ENCODE measurements around the gene ADAMTS12. TPM values are rescaled to one million over a fixed set of nuclear protein-coding genes. Genes with fewer than 3 reads are reported as not detected.
"Not testable (repeated sequence)": the region's sequence is repeated elsewhere in the genome, so short reads cannot be mapped to it uniquely, and the experiment has no call there.

Gene ADAMTS12
- total and polyA plus RNA-seq, 5 donors from 2014 or later: not detected

GRCh38 chr5:33527696-33528095, 364.1 kb downstream of the ADAMTS12 start:
- ATAC-seq (ENCODE audit: low read depth in 2 of 2): no peak
- Mint-ChIP-seq H3K27ac (no peak overlapping the region), H3K27me3 (no peaks in the 10 kb centered on the region), H3K9me3 (no peaks in the 10 kb centered on the region), H3K4me1 (no peaks in the 10 kb centered on the region), H3K36me3 (no peaks in the 10 kb centered on the region), H3K4me3 (no peak overlapping the region)
- H3K4me3 ChIP-seq (ENCODE audit: low read depth, low read length): no peak overlapping the region
- H3K9me3 ChIP-seq (ENCODE audit: control insufficient read depth in 2 of 2, low read length in 2 of 2): no peaks in the 10 kb centered on the region
- no peaks in the 10 kb centered on the region for H3K4me1 ChIP-seq (ENCODE audit: control insufficient read depth, insufficient read depth, low read length, poor library complexity, severe bottlenecking)
- no peaks in the 10 kb centered on the region for H3K36me3 ChIP-seq (ENCODE audit: control insufficient read depth, insufficient read depth, low read length)
- no peaks in the 10 kb centered on the region for H3K27me3 ChIP-seq (ENCODE audit: control insufficient read depth, insufficient read depth, low read length)
- no peak overlapping the region for H3K27ac ChIP-seq (ENCODE audit: insufficient read depth, low read length, poor library complexity, severe bottlenecking)
- DNase-seq: no peak

- no peaks in the 10 kb centered on the region for H3K4me1 ChIP-seq (ENCODE audit: control insufficient read depth, insufficient read depth, low read length, poor library complexity, severe bottlenecking)
- Mint-ChIP-seq H3K36me3 (no peaks in the 10 kb centered on the region), H3K9me3 (no peaks in the 10 kb centered on the region), H3K4me1 (no peaks in the 10 kb centered on the region), H3K27me3 (no peaks in the 10 kb centered on the region), H3K27ac (no peak overlapping the region), H3K4me3 (no peak overlapping the region)
- H3K27ac ChIP-seq (ENCODE audit: insufficient read depth, low read length, poor library complexity, severe bottlenecking): no peak overlapping the region
- ATAC-seq (ENCODE audit: low read depth in 2 of 2): no peak
- DNase-seq: no peak
- H3K4me3 ChIP-seq (ENCODE audit: low read depth, low read length): no peak overlapping the region
- no peaks in the 10 kb centered on the region for H3K36me3 ChIP-seq (ENCODE audit: control insufficient read depth, insufficient read depth, low read length)
- no peaks in the 10 kb centered on the region for H3K9me3 ChIP-seq (ENCODE audit: control insufficient read depth in 2 of 2, low read length in 2 of 2)
- no peaks in the 10 kb centered on the region for H3K27me3 ChIP-seq (ENCODE audit: control insufficient read depth, insufficient read depth, low read length)
These were observed 365.0 kb downstream of the ADAMTS12 start for GRCh38 chr5:33526755-33527154.

GRCh38 chr5:33524476-33524875, 367.3 kb downstream of the ADAMTS12 start:
- no peak overlapping the region for H3K27ac ChIP-seq (ENCODE audit: insufficient read depth, low read length, poor library complexity, severe bottlenecking)
- ATAC-seq (ENCODE audit: low read depth in 2 of 2) (no peak), DNase-seq (no peak)
- Mint-ChIP-seq H3K36me3 (no peaks in the 10 kb centered on the region), H3K4me3 (no peak overlapping the region), H3K9me3 (peaks cover 0 to 1% (median 0%) of the 10 kb centered on the region in 7 donors), H3K4me1 (no peaks in the 10 kb centered on the region), H3K27ac (no peak overlapping the region), H3K27me3 (no peaks in the 10 kb centered on the region)
- no peak overlapping the region for H3K4me3 ChIP-seq (ENCODE audit: low read depth, low read length)
- H3K36me3 ChIP-seq (ENCODE audit: control insufficient read depth, insufficient read depth, low read length): no peaks in the 10 kb centered on the region
- H3K9me3 ChIP-seq (ENCODE audit: control insufficient read depth in 2 of 2, low read length in 2 of 2): no peaks in the 10 kb centered on the region
- no peaks in the 10 kb centered on the region for H3K4me1 ChIP-seq (ENCODE audit: control insufficient read depth, insufficient read depth, low read length, poor library complexity, severe bottlenecking)
- H3K27me3 ChIP-seq (ENCODE audit: control insufficient read depth, insufficient read depth, low read length): no peaks in the 10 kb centered on the region

GRCh38 chr5:33523208-33523771, 368.5 kb downstream of the ADAMTS12 start:
- Histone ChIP-seq H3K36me3 (ENCODE audit: control insufficient read depth, insufficient read depth, low read length) (no peaks in the 10 kb centered on the region), H3K4me1 (ENCODE audit: control insufficient read depth, insufficient read depth, low read length, poor library complexity, severe bottlenecking) (no peaks in the 10 kb centered on the region), H3K4me3 (ENCODE audit: low read depth, low read length) (no peak overlapping the region), H3K9me3 (ENCODE audit: control insufficient read depth in 2 of 2, low read length in 2 of 2) (no peaks in the 10 kb centered on the region), H3K27me3 (ENCODE audit: control insufficient read depth, insufficient read depth, low read length) (no peaks in the 10 kb centered on the region), H3K27ac (ENCODE audit: insufficient read depth, low read length, poor library complexity, severe bottlenecking) (no peak overlapping the region)
- H3K36me3 Mint-ChIP-seq: no peaks in the 10 kb centered on the region
- no peak overlapping the region for H3K27ac Mint-ChIP-seq
- H3K9me3 Mint-ChIP-seq: peaks cover 0 to 3% (median 0%) of the 10 kb centered on the region in 7 donors
- H3K27me3 Mint-ChIP-seq: no peaks in the 10 kb centered on the region
- H3K4me3 Mint-ChIP-seq: no peak overlapping the region
- no peak for DNase-seq
- H3K4me1 Mint-ChIP-seq: no peaks in the 10 kb centered on the region
- no peak for ATAC-seq (ENCODE audit: low read depth in 2 of 2)

GRCh38 chr5:33516421-33516820, 375.4 kb downstream of the ADAMTS12 start:
- Mint-ChIP-seq H3K4me3 (no peak overlapping the region), H3K9me3 (peaks cover 0 to 3% (median 0%) of the 10 kb centered on the region in 7 donors), H3K27me3 (no peaks in the 10 kb centered on the region), H3K27ac (no peak overlapping the region), H3K4me1 (no peaks in the 10 kb centered on the region), H3K36me3 (no peaks in the 10 kb centered on the region)
- Histone ChIP-seq H3K27ac (ENCODE audit: insufficient read depth, low read length, poor library complexity, severe bottlenecking) (no peak overlapping the region), H3K27me3 (ENCODE audit: control insufficient read depth, insufficient read depth, low read length) (no peaks in the 10 kb centered on the region), H3K9me3 (ENCODE audit: control insufficient read depth in 2 of 2, low read length in 2 of 2) (no peaks in the 10 kb centered on the region), H3K4me1 (ENCODE audit: control insufficient read depth, insufficient read depth, low read length, poor library complexity, severe bottlenecking) (no peaks in the 10 kb centered on the region), H3K36me3 (ENCODE audit: control insufficient read depth, insufficient read depth, low read length) (no peaks in the 10 kb centered on the region), H3K4me3 (ENCODE audit: low read depth, low read length) (no peak overlapping the region)
- ATAC-seq (ENCODE audit: low read depth in 2 of 2) (no peak), DNase-seq (no peak)

DNA sequence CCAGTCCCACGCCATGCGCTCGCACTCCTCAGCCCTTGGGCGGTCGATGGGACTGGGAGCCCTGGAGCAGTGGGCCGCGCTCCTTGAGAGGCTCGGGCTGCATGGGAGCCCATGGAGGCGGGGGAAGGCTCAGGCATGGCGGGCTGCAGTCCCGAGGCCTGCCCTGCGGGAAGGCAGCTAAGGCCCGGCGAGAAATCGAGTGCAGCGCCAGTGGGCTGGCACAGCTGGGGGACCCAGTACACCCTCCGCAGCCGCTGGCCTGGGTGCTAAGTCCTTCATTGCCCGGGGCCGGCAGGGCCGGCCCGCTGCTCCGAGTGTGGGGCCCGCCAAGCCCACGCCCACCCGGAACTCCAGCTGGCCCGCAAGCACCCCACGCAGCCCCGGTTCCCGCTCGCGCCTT, 376.4 kb downstream of the ADAMTS12 start:
- not testable (repeated sequence) for H3K36me3 ChIP-seq (ENCODE audit: control insufficient read depth, insufficient read depth, low read length); ATAC-seq (ENCODE audit: low read depth in 2 of 2); DNase-seq; H3K4me3 ChIP-seq (ENCODE audit: low read depth, low read length); H3K4me1 ChIP-seq (ENCODE audit: control insufficient read depth, insufficient read depth, low read length, poor library complexity, severe bottlenecking); H3K4me3 Mint-ChIP-seq; H3K9me3 ChIP-seq (ENCODE audit: control insufficient read depth in 2 of 2, low read length in 2 of 2); H3K4me1 Mint-ChIP-seq; H3K27ac ChIP-seq (ENCODE audit: insufficient read depth, low read length, poor library complexity, severe bottlenecking); H3K27me3 ChIP-seq (ENCODE audit: control insufficient read depth, insufficient read depth, low read length); H3K27ac Mint-ChIP-seq; H3K27me3 Mint-ChIP-seq; H3K36me3 Mint-ChIP-seq; H3K9me3 Mint-ChIP-seq

DNA sequence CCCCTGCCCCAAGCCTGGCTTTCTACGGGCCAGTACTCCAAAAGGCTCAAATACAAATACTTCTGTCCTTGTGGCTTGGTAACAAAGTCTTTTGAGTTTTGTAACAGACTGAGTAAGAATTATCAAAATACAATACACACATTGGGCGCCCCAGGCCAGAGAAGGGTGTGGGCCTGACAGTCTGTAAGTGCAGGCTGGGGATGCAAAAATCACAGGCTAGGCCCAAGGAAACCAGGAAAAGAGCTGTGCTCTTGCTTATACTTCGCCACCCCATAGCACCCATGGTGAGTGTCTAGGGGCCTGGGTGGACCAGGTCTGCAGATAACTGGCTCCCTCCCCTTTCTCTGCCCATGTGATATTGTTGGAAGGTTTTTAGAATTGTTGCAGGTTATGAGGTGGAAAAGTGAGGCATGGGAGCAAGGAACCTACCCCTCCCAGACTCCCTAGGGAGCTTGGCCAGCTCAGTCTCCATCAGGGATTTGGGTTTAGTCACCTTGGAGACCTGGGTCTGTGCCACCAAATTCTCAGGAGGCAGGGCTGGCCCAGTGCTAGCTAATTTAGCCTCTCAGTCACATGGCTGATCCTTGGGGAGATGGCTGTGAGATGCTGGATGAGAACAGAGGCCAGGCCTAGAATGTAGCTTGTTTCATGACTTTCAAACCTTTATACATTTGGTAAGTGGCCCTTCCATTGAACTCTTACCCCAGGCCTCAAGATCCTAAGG, 378.2 kb downstream of the ADAMTS12 start:
- Histone ChIP-seq H3K36me3 (ENCODE audit: control insufficient read depth, insufficient read depth, low read length) (no peaks in the 10 kb centered on the region), H3K27ac (ENCODE audit: insufficient read depth, low read length, poor library complexity, severe bottlenecking) (no peak overlapping the region), H3K4me3 (ENCODE audit: low read depth, low read length) (no peak overlapping the region), H3K27me3 (ENCODE audit: control insufficient read depth, insufficient read depth, low read length) (no peaks in the 10 kb centered on the region), H3K4me1 (ENCODE audit: control insufficient read depth, insufficient read depth, low read length, poor library complexity, severe bottlenecking) (no peaks in the 10 kb centered on the region), H3K9me3 (ENCODE audit: control insufficient read depth in 2 of 2, low read length in 2 of 2) (no peaks in the 10 kb centered on the region)
- H3K27me3 Mint-ChIP-seq: no peaks in the 10 kb centered on the region
- DNase-seq (no peak), ATAC-seq (ENCODE audit: low read depth in 2 of 2) (no peak)
- no peak overlapping the region for H3K4me3 Mint-ChIP-seq
- no peaks in the 10 kb centered on the region for H3K36me3 Mint-ChIP-seq
- no peaks in the 10 kb centered on the region for H3K4me1 Mint-ChIP-seq
- H3K27ac Mint-ChIP-seq: no peak overlapping the region
- H3K9me3 Mint-ChIP-seq: peaks cover 0 to 3% (median 0%) of the 10 kb centered on the region in 7 donors

- ATAC-seq (ENCODE audit: low read depth in 2 of 2): no peak
- H3K27ac Mint-ChIP-seq: no peak overlapping the region
These were observed 382.8 kb downstream of the ADAMTS12 start for GRCh38 chr5:33509036-33509435.

More at GRCh38 chr5:33509036-33509435, 382.8 kb downstream of the ADAMTS12 start:
- Histone ChIP-seq H3K9me3 (ENCODE audit: control insufficient read depth in 2 of 2, low read length in 2 of 2) (no peaks in the 10 kb centered on the region), H3K27me3 (ENCODE audit: control insufficient read depth, insufficient read depth, low read length) (no peaks in the 10 kb centered on the region), H3K27ac (ENCODE audit: insufficient read depth, low read length, poor library complexity, severe bottlenecking) (no peak overlapping the region), H3K4me3 (ENCODE audit: low read depth, low read length) (no peak overlapping the region), H3K4me1 (ENCODE audit: control insufficient read depth, insufficient read depth, low read length, poor library complexity, severe bottlenecking) (no peaks in the 10 kb centered on the region), H3K36me3 (ENCODE audit: control insufficient read depth, insufficient read depth, low read length) (no peaks in the 10 kb centered on the region)
- DNase-seq: no peak
- no peaks in the 10 kb centered on the region for H3K9me3 Mint-ChIP-seq
- H3K36me3 Mint-ChIP-seq: no peaks in the 10 kb centered on the region
- no peak overlapping the region for H3K4me3 Mint-ChIP-seq
- H3K27me3 Mint-ChIP-seq: no peaks in the 10 kb centered on the region
- no peaks in the 10 kb centered on the region for H3K4me1 Mint-ChIP-seq

Data from CD4-positive, CD25-positive, alpha-beta regulatory T cell (primary cell).